Activated CD4-positive, alpha-beta T cell treated with anti-CD3 and anti-CD28 coated beads for 1 hour (primary cell): ENCODE data around the gene TANGO2.

Experiments
- DNase-seq: peaks from one replicate; pipeline ENCODE4 v3.0.0-alpha.2; 2020

Gene TANGO2

GRCh38 chr22:19983741-19984140, 37.2 kb upstream of the TANGO2 start:
- no peak for DNase-seq

GRCh38 chr22:19984201-19984753, 36.6 kb upstream of the TANGO2 start:
- DNase-seq: no peak

GRCh38 chr22:19984851-19985811, 35.8 kb upstream of the TANGO2 start:
- DNase-seq: no peak

- DNase-seq: no peak
Observed at GRCh38 chr22:19986011-19986409, 34.9 kb upstream of the TANGO2 start.

- DNase-seq: peak; percentile 37
Observed at GRCh38 chr22:19986410-19987341, 34.2 kb upstream of the TANGO2 start.

GRCh38 chr22:19987394-19988306, 33.3 kb upstream of the TANGO2 start:
- DNase-seq: no peak

GRCh38 chr22:19988331-19988808, 32.5 kb upstream of the TANGO2 start:
- no peak for DNase-seq

- DNase-seq: no peak
Observed at GRCh38 chr22:19988965-19989724, 31.8 kb upstream of the TANGO2 start.

GRCh38 chr22:19989725-19990067, 31.2 kb upstream of the TANGO2 start:
- no peak for DNase-seq

- no peak for DNase-seq
Observed at GRCh38 chr22:19990188-19990587, 30.7 kb upstream of the TANGO2 start.

- DNase-seq: no peak
Observed at GRCh38 chr22:19990609-19991394, 30.1 kb upstream of the TANGO2 start.

- no peak for DNase-seq
Observed at GRCh38 chr22:19991395-19991644, 29.6 kb upstream of the TANGO2 start.

GRCh38 chr22:19991645-19992451, 29.1 kb upstream of the TANGO2 start:
- DNase-seq: no peak

GRCh38 chr22:19992481-19992911, 28.4 kb upstream of the TANGO2 start:
- no peak for DNase-seq

- no peak for DNase-seq
Observed at GRCh38 chr22:19992921-19993355, 28.0 kb upstream of the TANGO2 start.

GRCh38 chr22:19993926-19994325, 27.0 kb upstream of the TANGO2 start:
- DNase-seq: no peak

GRCh38 chr22:19994851-19995610, 25.9 kb upstream of the TANGO2 start:
- no peak for DNase-seq

- no peak for DNase-seq
Observed at GRCh38 chr22:19995611-19996339, 25.1 kb upstream of the TANGO2 start.
